Adrenal gland (tissue), 12 donors: ENCODE data around the gene SPSB4. TPM values are rescaled to one million over a fixed set of nuclear protein-coding genes. Genes with fewer than 3 reads are reported as not detected.
"Not testable (repeated sequence)": the region's sequence is repeated elsewhere in the genome, so short reads cannot be mapped to it uniquely, and the experiment has no call there.

Source experiments
- DNase-seq, 7 donors: peaks; one replicate each; pipeline ENCODE4 v3.0.0-alpha.2; 2019 to 2020
- H3K27ac ChIP-seq, 5 donors: fragments of 200-600 bp; sonication (generic) in 4 of 5; 1 replicate in 3 of 5; 2 replicates in 2 of 5; pipeline versions ENCODE4 v1.5.1 to v1.8.0; 2016 to 2020; ENCODE audit warnings: mild to moderate bottlenecking in 1 of 5
- H3K27me3 ChIP-seq: fragments of 200-600 bp; 2 replicates; pipeline ENCODE4 v1.8.0; 2021
- H3K36me3 ChIP-seq, 2 donors: fragments of 200-600 bp; replicated peaks in 1 of 2; 1 replicate in 1 of 2; 2 replicates in 1 of 2; pipeline versions ENCODE4 v1.5.1 to v1.8.0; 2018 to 2022
- H3K4me1 ChIP-seq, 2 donors: fragments of 200-600 bp; replicated peaks in 1 of 2; 1 replicate in 1 of 2; 2 replicates in 1 of 2; pipeline versions ENCODE4 v1.5.1 to v1.8.0; 2018 to 2021
- H3K4me3 ChIP-seq, 4 donors: fragments of 200-600 bp; sonication (generic) in 3 of 4; one replicate each; pipeline ENCODE4 v1.5.1; 2016 to 2018
- H3K9me3 ChIP-seq, 3 donors: fragments of 200-600 bp; sonication (generic) in 1 of 3; replicated peaks in 1 of 3; 1 replicate in 2 of 3; 2 replicates in 1 of 3; pipeline versions ENCODE4 v1.5.1 to v1.8.0; 2016 to 2021
- POLR2A ChIP-seq, 2 donors: fragments of 450-650 bp; IDR thresholded peaks; one replicate each; pipeline ENCODE4 v1.6.1; 2017; ENCODE audit warnings: antibody characterized with exemption in 2 of 2, mild to moderate bottlenecking in 2 of 2, moderate library complexity in 1 of 2
- WGBS, 4 donors: extraction: QIAGEN DNeasy Blood & Tissue Kit in 2 of 4; methylation state at CpG; one replicate each; pipeline versions ENCODE4 v1.1.5 to v1.1.7; 2013 to 2017; 5-methylcytosine and 5-hydroxymethylcytosine counted together
- intact Hi-C, 2 donors: fragments of 100-400 bp; cut with DNase I; formaldehyde crosslinking; loops; one replicate each; pipeline versions ENCODE4 v1.14.1 to v1.15.0; 2022 to 2023
- polyA plus RNA-seq, 3 donors: library from polyadenylated mRNA; stranded (reverse); fragments of 200-250 nt in 2 of 3; fragments of 350-450 nt in 1 of 3; fragmentation: Illumina TruSeq in 1 of 3; extraction: RNeasy Lipid Tissue Mini Kit (QIAGEN cat#74804) in 1 of 3; gene quantifications; one replicate each; pipeline ENCODE4 v1.2.3, GENCODE V29; 2013 to 2014
- total RNA-seq, 9 donors: library from RNA; depleted of rRNA in 4 of 9; stranded (reverse); fragments of >200 nt in 4 of 9; fragments of 120-200 nt in 1 of 9; fragmentation: NEBNext Ultra II Directional in 1 of 9; extraction: Animal tissue kit (Norgen Biotek cat#: 25700) in 1 of 9; gene quantifications; one replicate each; pipeline versions ENCODE4 v1.1.0 to v1.2.4, GENCODE V29; 2013 to 2023
- TF ChIP-seq, protein P1 (sequence below), 6 experiments: fragments of 450-650 bp in 4 of 6; fragments of 200-600 bp in 2 of 6; sonication (generic) in 1 of 6; IDR thresholded peaks; 1 replicate in 5 of 6; 2 replicates in 1 of 6; pipeline versions ENCODE4 v1.5.1 to v1.8.0; 2016 to 2021; ENCODE audit warnings: antibody characterized with exemption in 6 of 6, mild to moderate bottlenecking in 2 of 6, moderate library complexity in 1 of 6
- donor health status: healthy with polysubstance abuse.
- donor health status: Bipolar disorder and iron deficiency.
- donor health status: DM: yes; HTN: yes; CAD: no.
- donor health status: DM: no; HTN: no; CAD: no.
- donor health status: DM: no; HTN: no; CAD: no.
- donor health status: DM: yes; HTN: yes; CAD: no.

SPSB4 gene
- total and polyA plus RNA-seq, 12 donors = 0.18 to 4.0 (median 1.1) TPM; not detected in 1

- H3K36me3 ChIP-seq = no peaks in the 10 kb centered on the region
- TF ChIP-seq, protein P1, sequence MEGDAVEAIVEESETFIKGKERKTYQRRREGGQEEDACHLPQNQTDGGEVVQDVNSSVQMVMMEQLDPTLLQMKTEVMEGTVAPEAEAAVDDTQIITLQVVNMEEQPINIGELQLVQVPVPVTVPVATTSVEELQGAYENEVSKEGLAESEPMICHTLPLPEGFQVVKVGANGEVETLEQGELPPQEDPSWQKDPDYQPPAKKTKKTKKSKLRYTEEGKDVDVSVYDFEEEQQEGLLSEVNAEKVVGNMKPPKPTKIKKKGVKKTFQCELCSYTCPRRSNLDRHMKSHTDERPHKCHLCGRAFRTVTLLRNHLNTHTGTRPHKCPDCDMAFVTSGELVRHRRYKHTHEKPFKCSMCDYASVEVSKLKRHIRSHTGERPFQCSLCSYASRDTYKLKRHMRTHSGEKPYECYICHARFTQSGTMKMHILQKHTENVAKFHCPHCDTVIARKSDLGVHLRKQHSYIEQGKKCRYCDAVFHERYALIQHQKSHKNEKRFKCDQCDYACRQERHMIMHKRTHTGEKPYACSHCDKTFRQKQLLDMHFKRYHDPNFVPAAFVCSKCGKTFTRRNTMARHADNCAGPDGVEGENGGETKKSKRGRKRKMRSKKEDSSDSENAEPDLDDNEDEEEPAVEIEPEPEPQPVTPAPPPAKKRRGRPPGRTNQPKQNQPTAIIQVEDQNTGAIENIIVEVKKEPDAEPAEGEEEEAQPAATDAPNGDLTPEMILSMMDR (IDR thresholded peaks at IDR 0.05) = no peak
- TF ChIP-seq POLR2A (IDR thresholded peaks at IDR 0.05) = no peak
- intact Hi-C loops = no loop called here
- H3K9me3 ChIP-seq = no peaks in the 10 kb centered on the region
- H3K4me1 ChIP-seq = no peaks in the 10 kb centered on the region
- 68 to 80% (median 74%) methylated on average over 3 of the region's 3 CpGs for WGBS, 4 donors
- H3K4me3 ChIP-seq = no peak overlapping the region
- DNase-seq = no peak
- no peaks in the 10 kb centered on the region for H3K27me3 ChIP-seq
- H3K27ac ChIP-seq = no peak overlapping the region
Measured at GRCh38 chr3:141112686-141113297, 61.6 kb downstream of the SPSB4 start.

DNA sequence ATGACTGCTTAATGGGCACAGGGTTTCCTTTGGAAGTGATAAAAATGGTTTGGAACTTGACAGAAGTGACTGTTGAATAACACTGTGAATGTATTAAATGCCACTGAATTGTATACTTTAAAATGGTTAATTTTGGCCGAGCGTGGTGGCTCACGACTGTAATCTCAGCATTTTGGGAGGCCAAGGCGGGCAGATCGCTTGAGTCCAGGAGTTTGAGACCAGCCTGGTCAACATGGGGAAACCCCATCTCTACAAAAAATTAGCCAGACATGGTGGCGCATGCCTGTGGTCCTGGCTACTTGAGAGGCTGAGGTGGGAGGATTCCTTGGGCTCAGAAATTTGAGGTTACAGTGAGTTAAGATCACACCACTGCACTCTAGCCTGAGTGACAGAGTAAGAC, 62.5 kb downstream of the SPSB4 start:
- WGBS, 4 donors = 92 to 96% (median 93%) methylated on average over 6 of the region's 6 CpGs
- H3K9me3 ChIP-seq, H3K36me3 ChIP-seq, H3K27me3 ChIP-seq, DNase-seq, H3K27ac ChIP-seq, intact Hi-C loops, H3K4me3 ChIP-seq, H3K4me1 ChIP-seq: not testable (repeated sequence)

DNA sequence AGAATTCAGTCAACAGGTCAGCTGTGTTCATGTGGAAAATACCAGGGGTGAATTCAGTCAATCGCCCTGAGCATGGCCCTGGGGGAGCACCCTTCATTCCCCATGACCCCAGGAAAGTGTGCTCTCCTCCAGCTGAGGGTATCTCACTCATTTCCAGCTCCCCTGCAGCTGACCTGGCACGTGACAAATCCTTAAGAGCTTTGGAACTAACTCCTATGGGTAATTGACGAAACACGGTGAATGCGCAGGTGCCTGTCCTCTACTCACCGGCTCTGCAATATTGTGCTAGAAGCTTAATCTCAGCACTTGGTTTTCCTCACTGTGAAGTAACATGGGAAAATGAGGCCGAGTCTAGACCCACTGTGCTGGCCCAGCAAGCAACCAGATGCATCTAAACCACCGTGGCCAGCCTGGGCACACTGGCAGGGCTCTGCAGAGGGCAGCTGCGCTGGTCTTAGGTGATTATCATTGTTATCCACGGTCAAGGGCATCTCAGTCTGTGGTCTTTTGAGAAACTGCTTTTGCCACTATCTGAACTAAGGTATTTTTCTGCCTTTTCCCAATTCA, 63.1 kb downstream of the SPSB4 start:
- no peaks in the 10 kb centered on the region for H3K4me1 ChIP-seq
- no peak overlapping the region for H3K4me3 ChIP-seq
- TF ChIP-seq POLR2A (IDR thresholded peaks at IDR 0.05) = no peak
- TF ChIP-seq, protein P1 (IDR thresholded peaks at IDR 0.05) = no peak
- H3K36me3 ChIP-seq = no peaks in the 10 kb centered on the region
- intact Hi-C loops = no loop called here
- DNase-seq = no peak
- no peaks in the 10 kb centered on the region for H3K27me3 ChIP-seq
- H3K27ac ChIP-seq = no peak overlapping the region
- 85 to 93% (median 90%) methylated on average over 10 of the region's 10 CpGs for WGBS, 4 donors
- H3K9me3 ChIP-seq = no peaks in the 10 kb centered on the region

GRCh38 chr3:141114816-141115460, 63.8 kb downstream of the SPSB4 start:
- H3K27ac ChIP-seq = peak overlapping the region in 1 of 5 donors; percentile 40
- H3K4me1 ChIP-seq = no peaks in the 10 kb centered on the region
- no peaks in the 10 kb centered on the region for H3K27me3 ChIP-seq
- intact Hi-C loops = no loop called here
- DNase-seq = peak in 2 of 7 donors; percentile 22 to 33
- H3K4me3 ChIP-seq = no peak overlapping the region
- no peaks in the 10 kb centered on the region for H3K9me3 ChIP-seq
- WGBS, 4 donors = 72 to 82% (median 75%) methylated on average over 13 of the region's 13 CpGs
- H3K36me3 ChIP-seq = no peaks in the 10 kb centered on the region
- TF ChIP-seq, protein P1 (IDR thresholded peaks at IDR 0.05) = peak in 3 of 6 experiments; percentile 24 to 36 (median 34)
- TF ChIP-seq POLR2A (IDR thresholded peaks at IDR 0.05) = no peak
